Ishikawa (cell line): ENCODE measurements around the gene PARP14.

ENCODE experiments used
- EGR1 ChIP-seq: IDR thresholded peaks from 2 replicates; pipeline ENCODE4 v1.6.1; 2012
- EP300 ChIP-seq: IDR thresholded peaks from 2 replicates; pipeline ENCODE4 v1.6.1; 2012; ENCODE audit warnings: borderline replicate concordance
- FOXM1 ChIP-seq: IDR thresholded peaks from 2 replicates; pipeline ENCODE4 v1.6.1; 2012; ENCODE audit warnings: low read depth, borderline replicate concordance
- RAD21 ChIP-seq: IDR thresholded peaks from 2 replicates; pipeline ENCODE4 v1.6.1; 2012; ENCODE audit warnings: low read depth
- TCF12 ChIP-seq: IDR thresholded peaks from 2 replicates; pipeline ENCODE4 v1.6.1; 2012; ENCODE audit warnings: low read depth
- YY1 ChIP-seq: IDR thresholded peaks from 2 replicates; pipeline ENCODE4 v1.6.1; 2012; ENCODE audit warnings: low read depth
- TF ChIP-seq, protein P1 (sequence below): IDR thresholded peaks from 2 replicates; pipeline ENCODE4 v1.6.1; 2012; ENCODE audit warnings: low read depth, mild to moderate bottlenecking
- TF ChIP-seq, protein P2 (sequence below): IDR thresholded peaks from 2 replicates; pipeline ENCODE4 v1.6.1; 2012

DNA sequence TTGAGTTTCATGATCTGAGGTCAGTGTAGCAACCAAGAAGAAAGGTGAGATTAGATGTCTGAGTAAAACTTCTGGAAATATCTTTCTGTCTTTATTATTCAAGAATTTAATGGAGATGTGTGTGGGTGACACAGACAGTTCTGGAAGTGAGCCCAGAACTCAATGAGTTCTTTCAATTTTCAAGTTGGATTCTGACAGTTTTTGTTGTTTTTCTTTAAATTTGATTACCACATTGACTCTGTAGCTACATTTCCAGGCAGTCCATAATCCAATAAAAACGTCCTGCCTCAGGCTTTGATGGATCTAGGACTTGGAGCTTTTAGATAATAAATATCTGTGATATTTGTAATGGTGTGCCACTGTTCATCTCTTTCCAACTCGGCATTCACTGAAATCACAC lies 3.9 kb upstream of the PARP14 start:
- TF ChIP-seq, protein P1, sequence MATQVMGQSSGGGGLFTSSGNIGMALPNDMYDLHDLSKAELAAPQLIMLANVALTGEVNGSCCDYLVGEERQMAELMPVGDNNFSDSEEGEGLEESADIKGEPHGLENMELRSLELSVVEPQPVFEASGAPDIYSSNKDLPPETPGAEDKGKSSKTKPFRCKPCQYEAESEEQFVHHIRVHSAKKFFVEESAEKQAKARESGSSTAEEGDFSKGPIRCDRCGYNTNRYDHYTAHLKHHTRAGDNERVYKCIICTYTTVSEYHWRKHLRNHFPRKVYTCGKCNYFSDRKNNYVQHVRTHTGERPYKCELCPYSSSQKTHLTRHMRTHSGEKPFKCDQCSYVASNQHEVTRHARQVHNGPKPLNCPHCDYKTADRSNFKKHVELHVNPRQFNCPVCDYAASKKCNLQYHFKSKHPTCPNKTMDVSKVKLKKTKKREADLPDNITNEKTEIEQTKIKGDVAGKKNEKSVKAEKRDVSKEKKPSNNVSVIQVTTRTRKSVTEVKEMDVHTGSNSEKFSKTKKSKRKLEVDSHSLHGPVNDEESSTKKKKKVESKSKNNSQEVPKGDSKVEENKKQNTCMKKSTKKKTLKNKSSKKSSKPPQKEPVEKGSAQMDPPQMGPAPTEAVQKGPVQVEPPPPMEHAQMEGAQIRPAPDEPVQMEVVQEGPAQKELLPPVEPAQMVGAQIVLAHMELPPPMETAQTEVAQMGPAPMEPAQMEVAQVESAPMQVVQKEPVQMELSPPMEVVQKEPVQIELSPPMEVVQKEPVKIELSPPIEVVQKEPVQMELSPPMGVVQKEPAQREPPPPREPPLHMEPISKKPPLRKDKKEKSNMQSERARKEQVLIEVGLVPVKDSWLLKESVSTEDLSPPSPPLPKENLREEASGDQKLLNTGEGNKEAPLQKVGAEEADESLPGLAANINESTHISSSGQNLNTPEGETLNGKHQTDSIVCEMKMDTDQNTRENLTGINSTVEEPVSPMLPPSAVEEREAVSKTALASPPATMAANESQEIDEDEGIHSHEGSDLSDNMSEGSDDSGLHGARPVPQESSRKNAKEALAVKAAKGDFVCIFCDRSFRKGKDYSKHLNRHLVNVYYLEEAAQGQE = no peak
- no peak for TF ChIP-seq YY1
- TF ChIP-seq TCF12 = no peak
- no peak for TF ChIP-seq EGR1
- TF ChIP-seq, protein P2, sequence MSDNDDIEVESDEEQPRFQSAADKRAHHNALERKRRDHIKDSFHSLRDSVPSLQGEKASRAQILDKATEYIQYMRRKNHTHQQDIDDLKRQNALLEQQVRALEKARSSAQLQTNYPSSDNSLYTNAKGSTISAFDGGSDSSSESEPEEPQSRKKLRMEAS = no peak
- TF ChIP-seq FOXM1 = no peak
- no peak for TF ChIP-seq EP300
- TF ChIP-seq RAD21 = no peak
